A172 (cell line): Measurements from ENCODE around the gene COPS3. TPM values are rescaled to one million over a fixed set of nuclear protein-coding genes. Genes with fewer than 3 reads are reported as not detected.

Experiments used
- DNase-seq: peaks from one replicate; pipeline ENCODE4 v3.0.0-alpha.2; 2015; ENCODE audit warnings: low spot score
- total RNA-seq: library from RNA; depleted of rRNA; stranded (reverse); fragments of >200 nt; shearing (Covaris generic); gene quantifications from 2 replicates; pipeline ENCODE4 v1.2.3, GENCODE V29; 2014; rRNA removed

The COPS3 gene
- 292 and 308 TPM in 2 replicates for total RNA-seq

DNA sequence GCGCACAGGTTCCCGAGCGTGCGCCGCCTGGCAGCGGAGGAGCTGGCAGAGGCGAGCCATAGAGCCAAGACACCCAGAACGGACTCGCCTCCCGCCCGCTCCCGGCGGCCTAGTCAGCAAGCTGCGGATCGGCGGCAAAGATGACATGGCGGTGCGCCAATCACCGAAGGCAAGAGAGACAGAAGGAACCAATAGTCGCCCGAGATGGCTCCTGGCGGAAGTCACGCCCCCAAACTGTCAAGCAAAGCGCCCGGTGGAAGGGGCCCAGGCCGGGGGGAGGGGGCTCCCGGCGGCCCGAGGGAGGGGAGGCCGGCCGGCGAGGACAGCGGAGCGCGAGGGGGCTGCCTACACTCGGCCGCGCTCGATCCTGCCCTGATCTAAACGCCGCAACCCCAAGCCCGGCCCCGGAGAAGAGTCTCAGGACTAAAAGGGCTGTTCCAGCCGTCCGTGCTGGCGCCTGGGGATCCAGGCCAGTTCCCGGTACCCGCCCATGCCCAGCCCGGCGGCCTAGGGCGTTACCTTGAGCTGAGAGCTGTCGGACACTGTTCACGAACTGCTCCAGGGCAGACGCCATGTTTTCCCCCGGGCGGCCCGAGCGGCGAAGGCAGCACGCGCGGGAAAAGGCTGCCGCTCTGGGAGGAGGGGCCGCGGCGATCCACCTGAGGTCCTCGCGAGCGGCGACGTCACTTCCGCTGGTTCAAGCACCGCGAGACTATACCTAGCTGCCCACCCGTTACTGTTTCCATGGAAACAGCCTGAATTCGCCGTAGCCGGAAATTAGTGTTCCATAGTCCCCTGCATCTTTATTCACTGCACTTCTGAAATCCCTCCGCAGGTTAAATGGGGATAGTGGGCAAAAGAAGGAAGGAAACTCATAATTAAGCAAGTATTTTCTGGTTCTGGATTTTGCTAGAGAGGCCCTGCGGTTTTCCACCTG is at the start of gene COPS3:
Gene COPS3 (minus strand): TSS at position 634 of the 937 bp plus-strand sequence. CDS start 60 bp downstream, at position 574.
- DNase-seq, result peak; percentile 98

DNA sequence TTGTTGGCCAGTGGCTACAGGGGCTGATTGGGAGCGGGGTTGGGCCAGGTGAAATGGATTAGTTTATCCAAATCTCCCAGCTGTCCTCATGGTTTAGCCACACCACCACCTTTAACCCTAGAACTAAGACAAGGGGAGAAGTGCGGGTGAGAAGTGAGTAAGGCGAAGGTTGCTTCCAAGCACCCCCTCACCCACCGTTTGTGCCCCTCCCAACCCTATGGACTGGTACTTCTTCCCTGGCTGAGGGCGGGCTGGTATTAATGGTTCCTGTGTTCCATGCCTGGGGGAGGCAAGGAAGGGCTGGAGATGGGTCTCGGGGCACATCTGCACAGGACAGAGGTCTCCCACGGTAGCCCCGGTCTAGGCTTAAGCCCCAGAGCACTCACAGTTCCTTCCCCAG is 47.2 kb upstream of the COPS3 start:
- no peak for DNase-seq

DNA sequence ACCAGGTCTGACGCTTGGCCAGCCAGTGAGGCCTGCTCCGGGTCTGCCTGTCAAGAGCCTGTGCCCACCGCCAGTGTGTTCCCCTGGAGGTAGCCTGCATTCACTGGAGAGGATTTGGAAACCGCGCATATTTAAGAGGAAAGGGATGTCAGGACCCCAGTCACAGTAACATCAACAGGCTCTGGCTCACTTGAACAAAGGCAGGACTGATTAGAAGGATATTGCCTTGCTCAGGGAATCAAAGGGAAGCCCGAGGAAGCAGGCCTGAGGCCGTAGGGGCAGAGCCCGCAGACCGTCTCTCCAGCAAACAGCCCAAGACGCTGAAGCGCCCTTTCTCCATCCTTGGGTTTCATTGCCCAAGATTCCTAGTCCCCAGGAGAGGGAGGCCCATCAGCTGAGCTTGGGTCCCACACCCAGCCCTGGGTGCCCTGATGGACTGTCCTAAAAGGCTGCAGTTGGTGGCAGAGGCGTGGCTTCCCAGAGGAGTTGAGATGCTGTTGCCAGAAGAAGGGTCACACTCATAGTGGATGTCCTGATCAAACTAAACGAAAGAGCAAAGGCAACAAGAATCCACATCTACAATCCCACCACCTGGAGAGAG is 45.3 kb upstream of the COPS3 start:
- no peak for DNase-seq

DNA sequence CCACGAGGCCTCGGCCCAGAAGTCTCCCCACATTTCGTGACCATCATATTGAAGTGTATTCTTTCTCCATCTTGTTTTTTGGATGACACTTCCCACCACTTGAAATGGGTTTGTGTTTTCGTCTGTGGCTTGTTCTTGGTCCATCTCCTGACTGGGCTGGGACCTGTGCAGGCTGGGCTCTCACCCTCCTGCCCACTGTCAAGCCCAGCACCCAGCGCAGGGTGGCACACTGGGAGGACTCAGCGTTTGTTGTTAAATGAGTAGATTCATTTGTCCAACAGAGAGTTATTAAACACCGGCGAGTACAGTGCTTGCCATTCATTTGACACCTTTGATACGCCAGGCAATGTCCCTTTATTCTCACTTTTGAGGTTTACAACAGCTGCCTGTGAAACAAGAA is 44.8 kb upstream of the COPS3 start:
- no peak for DNase-seq

DNA sequence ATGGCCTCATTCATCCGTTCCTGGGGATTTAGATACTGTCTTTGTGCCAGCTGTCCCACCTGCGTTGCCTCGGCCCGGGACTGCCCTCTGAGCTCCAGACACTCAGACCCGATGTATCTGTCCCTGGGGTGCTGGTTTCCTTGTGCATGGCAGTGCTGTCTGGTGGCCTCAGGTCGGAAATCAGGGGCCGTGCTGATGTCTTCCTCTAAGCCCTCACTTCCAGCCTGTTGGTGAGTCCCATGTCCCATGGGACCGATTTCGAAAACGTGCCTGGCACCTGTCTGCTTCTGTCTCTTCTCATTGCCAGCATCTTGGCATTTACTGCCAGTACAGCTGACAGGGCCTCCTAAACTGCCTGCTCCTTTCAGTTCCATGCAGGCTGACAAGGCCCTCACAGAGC is 44.2 kb upstream of the COPS3 start:
- DNase-seq, result no peak

DNA sequence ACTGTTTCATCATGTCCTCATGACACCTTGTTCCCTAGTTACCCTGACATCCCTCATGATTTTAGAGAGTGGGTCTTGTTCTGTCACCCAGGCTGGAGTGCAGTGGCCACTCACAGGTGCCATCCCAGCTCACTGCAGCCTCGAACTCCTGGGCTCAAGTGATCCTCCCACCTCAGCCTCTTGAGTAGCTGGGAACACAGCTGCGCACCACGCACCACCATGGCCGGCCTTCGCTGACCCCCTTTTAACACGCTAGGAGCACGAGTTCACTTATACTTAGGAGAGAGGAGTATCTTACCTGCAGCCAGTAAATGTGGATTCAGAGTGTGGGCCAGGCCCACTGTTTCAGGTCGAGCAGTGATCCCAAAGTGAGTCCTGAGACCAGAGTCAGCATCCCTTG is 43.6 kb upstream of the COPS3 start:
- no peak for DNase-seq

DNA sequence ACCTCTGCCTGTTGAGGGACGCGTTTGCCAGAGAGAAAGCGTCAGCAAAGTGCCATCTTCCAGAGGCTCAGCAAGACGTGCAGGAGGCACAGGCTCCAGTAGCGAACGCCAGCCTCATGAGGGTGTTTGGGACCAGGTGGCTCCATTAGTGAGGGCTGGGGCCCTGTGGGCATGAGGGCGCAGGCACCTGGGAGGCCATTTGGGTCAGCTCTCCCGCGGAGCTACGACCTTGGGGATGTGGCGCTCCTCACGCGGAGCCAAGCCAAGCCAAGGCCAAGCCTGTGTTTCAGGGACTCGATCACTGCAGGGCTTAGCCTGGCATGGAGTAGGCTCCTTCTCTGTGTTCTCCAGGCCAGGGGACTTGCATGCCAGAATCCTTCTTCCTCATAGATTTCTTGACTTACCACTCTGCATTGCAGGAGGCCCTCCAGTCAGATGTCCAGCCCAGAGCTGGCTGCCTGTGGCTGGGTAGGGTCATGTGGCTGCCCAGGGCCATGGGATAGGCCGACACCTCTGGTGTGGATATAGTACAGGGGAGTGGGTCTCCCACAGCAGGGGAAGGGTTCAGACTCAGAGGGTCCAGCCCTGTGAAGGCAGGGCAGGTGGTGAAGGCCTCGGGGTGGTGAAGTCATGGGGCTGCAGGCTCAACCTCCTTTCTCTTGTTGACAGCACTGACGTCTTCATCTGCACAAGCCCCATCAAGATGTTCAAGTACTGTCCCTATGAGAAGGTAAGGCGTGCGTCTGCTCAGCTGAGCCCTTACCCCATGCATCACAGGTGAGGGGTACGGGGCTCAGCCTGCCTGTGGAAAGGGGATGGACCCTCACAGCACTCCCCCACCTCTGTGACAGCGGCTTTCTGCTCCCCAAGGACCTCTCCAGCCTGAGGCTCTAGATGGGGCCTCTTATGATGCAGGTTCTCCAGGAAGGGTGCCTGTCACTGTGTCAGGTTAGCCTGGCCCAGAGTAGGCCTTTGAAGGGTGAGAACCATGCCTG is 41.8 kb upstream of the COPS3 start:
- no peak for DNase-seq

DNA sequence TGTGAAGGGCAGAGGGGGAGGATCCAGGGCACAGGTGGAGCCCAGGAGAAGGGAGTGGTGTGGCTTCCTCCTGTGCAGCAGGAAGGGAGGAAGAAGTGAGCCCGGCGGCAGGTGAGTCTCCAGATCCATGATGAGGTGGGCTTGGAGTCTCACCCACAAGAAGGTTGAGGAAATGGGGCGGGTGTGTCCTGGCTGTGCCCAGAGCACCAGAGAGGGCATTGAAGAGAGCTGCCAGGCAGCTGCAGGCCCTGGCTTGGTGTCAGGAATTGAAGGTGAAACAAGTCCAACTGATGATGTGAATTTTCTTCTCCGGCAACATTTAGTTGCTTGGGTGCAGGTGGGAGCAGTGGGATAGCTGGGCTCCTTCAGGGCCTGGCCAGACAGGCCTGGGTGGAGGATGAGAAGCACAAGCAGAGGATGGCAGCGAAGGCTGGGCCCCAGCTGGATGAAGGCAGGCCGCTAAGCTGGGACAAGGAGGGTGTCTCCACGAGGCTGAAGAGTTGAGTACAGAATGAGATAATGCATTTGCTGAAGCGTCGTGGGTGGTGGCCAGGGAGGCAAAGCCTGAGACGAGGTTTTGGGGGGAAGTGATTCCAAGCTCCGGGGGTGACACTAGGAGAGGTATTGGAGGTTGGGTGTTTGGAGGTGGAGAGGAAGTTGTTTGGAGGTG is 40.4 kb upstream of the COPS3 start:
- no peak for DNase-seq

DNA sequence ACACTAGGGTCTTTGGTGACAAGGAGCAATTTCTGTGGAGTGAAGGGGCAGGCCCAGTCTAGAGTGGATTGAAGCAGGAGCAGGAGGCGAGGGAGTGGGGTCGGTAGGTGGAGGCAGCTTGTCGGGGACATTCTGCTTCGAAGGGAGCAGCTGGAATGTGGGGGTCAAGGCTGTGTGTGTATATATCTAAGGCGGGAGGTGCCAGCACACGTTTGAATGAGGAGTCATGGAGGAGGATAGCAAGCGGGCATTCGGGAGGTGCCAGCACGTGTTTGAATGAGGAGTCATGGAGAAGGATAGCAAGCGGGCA is 39.8 kb upstream of the COPS3 start:
- no peak for DNase-seq

DNA sequence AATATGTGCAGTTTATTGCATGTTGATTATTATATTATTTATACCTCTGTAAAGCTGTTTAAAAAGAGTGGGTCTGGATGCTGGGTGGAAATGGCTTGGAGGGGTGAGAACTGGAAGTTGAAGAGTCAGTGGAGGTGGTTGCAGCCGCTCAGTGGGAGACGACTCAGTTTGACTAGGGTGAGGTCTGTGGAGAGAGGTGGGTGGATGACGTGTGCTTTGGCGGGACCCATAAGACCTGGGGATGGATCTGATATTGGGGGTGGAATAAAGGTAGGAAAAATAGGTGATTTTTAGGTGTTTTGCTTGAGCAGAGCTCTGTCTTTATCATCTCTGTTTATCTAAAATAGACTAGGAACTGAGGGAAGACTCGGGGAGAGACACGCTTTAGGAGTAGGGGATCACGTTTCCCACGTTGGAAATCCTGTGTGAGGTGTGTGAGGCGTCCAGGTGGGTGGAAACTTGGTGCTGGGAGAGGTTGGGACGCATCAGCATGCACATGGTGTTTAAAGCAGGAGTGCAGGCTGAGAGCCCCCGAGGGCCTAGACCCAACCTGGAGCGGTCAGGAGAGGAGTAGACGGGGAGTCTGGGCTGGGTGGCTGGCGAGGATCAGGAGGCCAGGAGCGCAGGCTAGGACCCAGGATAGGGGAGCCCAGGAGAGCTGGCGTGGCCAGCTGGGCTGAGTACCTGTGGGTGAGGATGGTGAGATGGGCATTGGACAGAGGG is 39.3 kb upstream of the COPS3 start:
- no peak for DNase-seq

DNA sequence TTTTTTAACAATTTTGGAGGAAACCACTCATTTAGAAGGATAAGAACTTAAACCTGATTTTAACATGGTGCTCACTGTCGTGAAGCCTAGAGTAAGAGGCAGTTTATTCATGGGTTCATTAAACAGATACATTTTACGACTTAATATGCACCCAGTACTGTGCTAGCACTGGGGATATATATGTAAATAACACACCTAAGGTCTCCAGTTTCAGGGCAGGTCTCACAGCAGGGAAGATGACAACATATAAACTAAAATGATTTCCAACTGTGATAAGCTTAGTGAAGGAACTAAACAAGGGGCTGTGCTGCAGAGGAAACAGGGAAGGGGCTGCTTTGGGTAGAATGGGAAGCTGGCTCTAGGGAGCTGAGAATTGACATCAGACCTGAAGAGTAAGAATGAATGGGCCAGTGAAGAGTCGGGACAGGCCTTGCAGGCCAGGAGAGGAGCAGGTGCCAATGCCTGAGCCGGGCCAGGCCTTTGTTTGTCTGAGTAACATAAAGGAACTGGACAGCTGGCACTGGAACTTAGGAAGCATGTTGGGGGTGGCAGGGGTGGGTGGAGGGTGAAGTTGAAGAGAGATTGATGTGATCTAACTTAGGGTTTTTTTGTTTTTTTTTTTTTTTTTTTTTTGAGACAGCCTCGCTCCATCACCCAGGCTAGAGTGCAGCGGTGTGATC is 34.2 kb upstream of the COPS3 start:
- DNase-seq, result no peak

DNA sequence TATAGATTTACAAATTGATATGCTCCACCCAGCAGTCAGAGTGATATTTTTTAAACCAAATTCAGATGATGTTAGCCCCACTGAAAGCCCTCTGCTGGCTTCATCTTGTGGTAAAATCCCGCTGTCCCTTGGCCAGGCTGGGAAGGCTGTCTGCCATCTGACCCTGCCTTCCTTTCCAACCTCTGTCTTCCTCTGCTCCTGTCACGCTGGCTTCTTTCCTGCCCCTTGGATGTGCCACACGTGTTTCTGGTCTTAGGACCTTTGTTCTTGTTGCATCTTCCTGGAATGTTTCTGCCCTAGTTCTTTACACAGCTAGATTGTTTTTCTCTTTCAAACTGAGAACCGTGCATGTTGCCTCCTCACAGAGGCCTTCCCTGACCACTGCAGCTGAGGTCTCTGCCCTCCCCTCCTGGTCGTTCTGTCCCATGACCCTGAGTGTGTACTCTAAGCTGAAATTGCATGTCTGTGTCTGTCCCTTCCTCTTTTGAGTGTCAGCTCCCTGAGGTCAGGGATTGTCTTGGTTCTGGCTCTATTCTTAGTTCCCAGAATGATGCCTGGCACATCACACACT is 33.5 kb upstream of the COPS3 start:
- no peak for DNase-seq

DNA sequence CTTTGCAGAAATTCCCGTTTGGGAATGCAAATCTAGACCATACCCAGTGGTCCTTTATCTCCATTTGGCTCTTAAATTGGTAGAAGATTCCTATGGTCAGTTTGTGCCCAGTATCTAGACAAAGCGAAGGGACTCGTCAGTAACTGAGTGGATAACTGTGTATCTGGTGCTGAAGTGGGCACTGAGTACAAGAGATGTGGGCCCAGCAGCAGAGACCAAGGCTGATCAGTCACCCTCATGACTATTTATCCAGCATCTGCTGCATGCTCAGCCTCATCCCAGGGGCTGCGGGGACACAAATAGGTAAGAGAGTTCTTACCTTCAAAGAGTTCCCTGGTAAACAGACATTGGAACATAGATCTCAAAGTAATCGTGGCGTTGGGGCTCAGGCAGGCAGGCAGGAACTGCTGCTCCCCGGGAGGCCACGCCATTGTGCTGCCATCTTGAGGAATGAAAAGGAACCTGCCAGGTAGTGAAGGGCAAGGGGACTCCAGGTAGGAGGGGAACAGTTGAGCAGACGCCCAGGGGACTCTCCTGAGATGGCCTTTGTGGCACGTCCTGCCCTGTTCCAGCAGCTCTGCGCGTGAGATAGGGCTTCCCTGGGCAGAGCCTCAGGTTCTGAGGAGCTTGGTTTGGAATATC is 32.4 kb upstream of the COPS3 start:
- DNase-seq, result no peak

DNA sequence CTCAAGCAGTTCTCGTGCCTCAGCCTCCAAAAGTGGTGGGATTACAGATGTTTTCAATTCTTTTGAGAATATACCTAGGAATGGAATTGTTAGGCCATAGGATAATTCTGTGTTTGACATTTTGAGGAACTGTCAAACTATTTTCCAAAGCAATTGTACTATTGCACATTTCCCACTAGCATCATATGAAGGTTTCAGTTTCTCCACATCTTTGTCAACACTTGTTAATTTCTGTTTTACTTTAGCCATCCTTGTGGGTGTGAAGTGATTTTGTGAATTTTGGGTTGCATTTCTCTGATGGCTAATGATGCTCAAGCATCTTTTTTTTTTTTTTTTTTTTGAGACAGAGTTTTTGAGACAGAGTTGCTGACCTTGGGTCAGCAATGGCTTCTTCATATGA is 28.3 kb upstream of the COPS3 start:
- no peak for DNase-seq

DNA sequence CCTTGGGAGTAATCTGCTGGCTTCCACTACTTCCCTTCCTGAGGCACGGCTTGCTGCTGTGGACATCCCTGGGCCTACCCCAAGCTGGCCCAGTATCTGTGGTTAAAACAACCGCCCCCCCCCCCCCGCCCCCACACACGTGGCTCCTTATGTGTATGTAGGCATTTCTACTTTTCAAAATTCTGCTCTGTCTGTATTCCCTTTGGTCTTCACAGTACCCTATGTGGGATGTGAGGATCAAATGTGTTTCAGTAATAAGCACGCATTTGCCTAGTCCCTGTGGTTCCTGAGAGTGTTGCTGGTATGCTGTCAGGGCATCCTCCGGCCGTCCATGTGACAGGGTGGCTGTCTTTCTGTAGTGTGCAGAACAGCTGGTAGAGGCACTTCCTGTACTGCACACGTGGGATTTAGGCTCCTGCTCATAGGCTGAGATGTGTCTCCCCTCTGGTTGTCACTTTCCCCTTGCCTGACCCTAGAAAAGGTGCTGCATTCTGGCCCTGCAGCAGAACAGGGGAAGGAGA is 24.3 kb upstream of the COPS3 start:
- no peak for DNase-seq

DNA sequence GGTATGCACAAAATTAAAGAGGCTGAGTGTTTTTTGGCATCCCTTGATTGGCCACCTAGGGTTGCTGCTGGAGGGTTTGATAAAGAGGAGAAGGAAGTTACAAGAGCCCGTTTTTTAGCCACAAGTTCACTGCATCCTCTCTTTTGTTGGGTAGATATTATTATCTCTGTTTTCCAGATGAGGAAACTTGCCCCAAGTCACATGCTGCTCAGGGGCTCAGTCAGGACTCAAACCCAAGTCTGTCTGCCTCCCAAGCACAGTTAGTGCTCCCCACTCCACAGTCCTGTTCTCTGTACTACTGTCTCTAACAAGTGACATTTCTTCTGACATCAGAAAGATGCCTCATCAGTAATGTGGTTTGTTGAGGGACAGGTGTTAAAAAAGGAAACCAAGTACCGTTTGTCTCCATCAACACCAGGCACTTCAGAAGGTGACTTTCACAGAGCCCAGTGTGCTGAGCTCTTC is 23.5 kb upstream of the COPS3 start:
- no peak for DNase-seq

DNA sequence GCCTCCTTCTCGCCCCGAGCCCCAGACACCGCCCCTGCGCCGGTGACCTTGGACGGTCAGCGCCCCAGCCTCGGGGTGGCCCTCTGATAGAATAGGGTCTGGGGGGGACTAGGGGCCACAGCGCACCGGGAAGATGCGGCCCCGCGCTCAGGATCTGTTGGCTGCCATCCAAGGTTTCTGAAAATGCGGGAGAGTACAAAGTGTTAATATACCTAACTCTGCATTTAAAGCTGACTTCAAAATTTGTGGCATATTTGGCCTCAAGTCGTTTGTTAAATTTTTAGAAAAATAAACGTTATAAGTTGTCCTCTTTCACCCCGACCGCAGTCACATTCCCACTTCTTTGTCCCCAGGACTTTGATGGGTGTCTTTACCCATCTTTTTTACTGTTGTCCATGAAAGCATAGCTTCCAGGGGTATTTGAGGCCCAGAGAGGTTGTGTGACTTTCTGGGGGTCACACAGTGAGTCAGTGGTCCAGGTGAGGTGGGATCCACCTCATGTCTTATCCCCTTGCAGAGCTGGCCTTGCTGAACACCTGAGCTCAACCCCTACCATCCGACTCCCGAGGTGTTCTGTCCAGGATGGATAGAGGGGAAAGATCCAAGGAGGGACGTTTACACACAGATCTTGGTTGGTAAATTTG is 22.9 kb upstream of the COPS3 start:
- no peak for DNase-seq

DNA sequence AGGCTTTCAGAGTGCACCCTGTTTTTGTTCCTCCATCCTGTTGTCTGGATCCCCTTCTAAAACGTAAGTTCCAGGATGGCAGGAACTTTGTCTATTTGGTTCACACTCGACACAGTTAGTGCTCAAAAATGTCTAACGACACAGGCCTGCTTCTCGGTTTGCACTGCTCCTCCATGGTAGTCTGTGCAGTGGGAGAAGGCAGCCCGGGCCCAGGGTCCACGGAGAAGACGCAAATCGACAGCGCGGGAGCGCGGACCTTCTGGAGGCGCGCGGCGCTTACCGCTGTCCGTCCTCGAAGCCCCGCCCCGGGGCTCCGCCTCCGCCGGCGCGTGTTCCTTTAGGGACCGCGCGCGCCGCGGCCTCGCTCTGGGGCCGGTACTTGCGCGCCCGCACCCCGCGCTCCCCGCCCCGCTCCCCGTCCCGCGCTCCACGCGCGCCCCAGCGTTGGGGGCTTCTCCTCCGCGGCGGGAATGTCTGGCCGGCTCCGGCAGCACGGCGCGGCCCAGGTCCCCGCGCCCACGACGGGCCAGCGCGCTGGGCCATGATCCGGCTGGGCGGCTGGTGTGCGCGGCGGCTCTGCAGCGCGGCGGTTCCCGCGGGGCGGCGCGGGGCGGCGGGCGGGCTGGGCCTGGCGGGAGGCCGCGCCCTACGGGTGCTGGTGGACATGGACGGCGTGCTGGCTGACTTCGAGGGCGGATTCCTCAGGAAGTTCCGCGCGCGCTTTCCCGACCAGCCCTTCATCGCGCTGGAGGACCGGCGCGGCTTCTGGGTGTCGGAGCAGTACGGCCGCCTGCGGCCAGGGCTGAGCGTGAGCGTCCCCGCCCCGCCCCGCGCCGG is 22.2 kb upstream of the COPS3 start, which contains the start of gene NT5M:
Gene NT5M (plus strand): TSS at position 364 of the 837 bp plus-strand sequence. CDS start 178 bp downstream, at position 542.
- peak; percentile 53 for DNase-seq
